ENCODE data around the gene RERE.

The RERE gene

DNA sequence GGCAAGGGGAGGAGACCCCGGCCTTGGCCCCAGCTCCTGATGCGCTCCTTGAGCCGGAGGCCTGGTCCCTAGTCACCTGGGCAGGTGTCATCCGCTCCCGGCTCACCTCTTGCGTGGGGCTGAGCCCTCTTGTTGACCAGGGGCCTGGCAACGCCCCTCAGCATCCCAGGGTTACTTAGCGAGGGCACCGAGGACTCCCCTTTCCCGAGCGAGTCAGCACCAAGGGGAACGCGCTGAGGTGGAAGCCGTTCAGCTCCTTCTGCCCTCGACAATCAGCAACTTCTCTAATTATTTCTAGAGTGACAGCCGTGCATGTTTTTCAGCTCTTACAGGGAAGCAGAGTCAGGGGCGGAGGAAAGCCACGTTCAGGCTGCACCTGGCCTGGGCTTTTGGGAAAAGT lies 499.0 kb downstream of the RERE start:
- no peak for TF ChIP-seq EZH2 (IDR thresholded peaks at IDR 0.05; ENCODE audit: borderline replicate concordance, low read depth, low read length, severe bottlenecking)
- H3K27me3 ChIP-seq (ENCODE audit: insufficient read depth, low read length, poor library complexity), result no peaks in the 10 kb centered on the region
- H2AFZ ChIP-seq (ENCODE audit: low read depth, low read length), result no peak overlapping the region
- ATAC-seq (ENCODE audit: insufficient read depth, low read depth) (no peak), DNase-seq (no peak)
- no peaks in the 10 kb centered on the region for H3K79me2 ChIP-seq (ENCODE audit: insufficient read depth, low read length)
- H3K9me3 ChIP-seq (ENCODE audit: insufficient read depth, low read length, severe bottlenecking), result no peaks in the 10 kb centered on the region
- no peaks in the 10 kb centered on the region for H3K4me1 ChIP-seq (ENCODE audit: insufficient read depth, low read length)
- no peak overlapping the region for H3K27ac ChIP-seq (ENCODE audit: low read length)
- no peak overlapping the region for H3K4me2 ChIP-seq (ENCODE audit: insufficient read depth, low read length)
- no peak overlapping the region for H3K4me3 ChIP-seq (ENCODE audit: low read depth in 1 of 2, low read length in 2 of 2)
- no peaks in the 10 kb centered on the region for H4K20me1 ChIP-seq (ENCODE audit: insufficient read depth, low read length)
- H3K9ac ChIP-seq (ENCODE audit: low read depth, low read length), result no peak overlapping the region
- H3K36me3 ChIP-seq (ENCODE audit: insufficient read depth, low read length), result no peaks in the 10 kb centered on the region

DNA sequence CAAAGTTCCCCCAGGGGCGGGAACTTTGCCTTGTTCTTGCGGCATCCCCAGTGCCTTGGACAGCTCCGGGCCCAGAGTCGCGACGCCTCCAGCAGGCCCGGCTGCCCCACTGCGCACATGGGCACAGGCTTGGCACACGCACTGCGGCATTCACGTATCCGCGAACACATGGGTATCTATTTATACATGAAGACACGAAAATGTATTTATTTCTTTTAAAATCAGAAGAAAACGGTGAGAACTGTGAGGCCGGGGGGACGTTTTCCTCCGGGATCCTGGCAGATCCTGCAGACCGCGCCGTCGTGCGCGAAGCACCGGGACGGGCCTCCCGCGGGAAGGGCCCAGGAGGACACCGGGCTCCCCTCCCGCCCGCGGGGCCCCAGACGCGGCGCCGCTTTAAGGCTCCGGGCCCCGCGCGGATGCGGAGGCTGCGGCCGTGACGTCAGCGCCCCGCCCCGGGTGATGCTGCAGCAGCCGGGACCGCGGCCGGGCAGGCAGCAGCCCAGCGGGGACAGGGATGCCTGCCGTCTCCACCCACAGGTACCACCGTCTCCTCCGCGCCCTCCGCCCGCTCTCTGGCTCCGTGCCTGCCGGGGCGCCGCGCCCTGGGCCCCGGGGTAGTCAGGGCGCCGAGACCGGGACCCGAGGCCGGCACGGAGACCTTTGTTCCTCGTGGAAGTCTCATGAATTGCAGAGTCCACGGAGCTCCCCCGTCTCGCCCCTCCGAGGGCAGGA lies 499.6 kb downstream of the RERE start, which contains the start of gene SLC45A1:
Gene SLC45A1 (plus strand): TSS at position 468 of the 735 bp plus-strand sequence. CDS start 6,216 bp downstream, outside the sequence.
- H3K27ac ChIP-seq (ENCODE audit: low read length), result no peak within 1 kb of the TSS

DNA sequence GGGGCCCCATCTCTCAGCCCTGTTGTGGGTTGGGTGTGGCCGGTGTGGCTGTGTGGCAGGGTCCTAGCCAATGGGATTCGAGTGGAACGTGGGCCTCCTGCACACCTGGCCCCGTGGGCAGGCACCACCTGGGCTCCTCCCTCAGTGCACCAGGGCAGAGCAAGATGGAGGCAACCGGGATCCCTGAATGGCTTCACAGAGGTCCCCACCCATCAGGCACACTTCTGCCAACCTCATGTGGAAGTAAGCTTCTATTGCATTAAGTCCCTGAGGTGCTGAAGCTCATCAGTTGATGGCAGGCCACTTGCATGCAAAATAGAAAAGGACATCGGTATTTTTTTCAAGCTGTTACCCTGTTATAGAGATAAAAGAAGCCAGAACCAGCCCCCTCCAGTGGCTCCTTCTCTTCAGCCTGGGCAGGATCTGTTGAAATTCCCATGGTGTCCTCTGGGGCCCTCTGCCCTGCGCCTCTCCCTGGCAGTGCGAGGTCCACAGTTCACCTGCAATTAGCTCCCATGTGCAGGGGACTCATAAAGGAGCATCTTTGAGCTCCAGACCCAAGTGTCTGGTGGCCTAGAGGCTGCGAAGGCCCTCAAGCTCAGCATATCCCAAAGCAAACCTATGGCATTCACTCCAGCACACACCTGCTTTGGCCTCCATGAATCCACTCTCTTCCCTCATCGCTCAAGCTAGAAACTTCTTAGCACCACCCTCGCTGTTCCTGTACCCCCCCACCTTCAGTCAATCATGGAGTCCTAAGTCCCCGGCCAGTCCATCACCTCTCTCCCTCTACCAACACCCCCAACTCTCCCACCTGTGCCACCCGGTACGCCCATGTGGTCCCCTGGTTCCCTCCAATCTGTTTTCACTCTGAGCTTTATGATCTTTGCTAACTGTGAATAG lies 501.6 kb downstream of the RERE start:
- Histone ChIP-seq H3K4me1 (ENCODE audit: insufficient read depth, low read length) (no peaks in the 10 kb centered on the region), H4K20me1 (ENCODE audit: insufficient read depth, low read length) (no peaks in the 10 kb centered on the region), H3K4me3 (ENCODE audit: low read depth in 1 of 2, low read length in 2 of 2) (no peak overlapping the region), H3K4me2 (ENCODE audit: insufficient read depth, low read length) (no peak overlapping the region), H3K79me2 (ENCODE audit: insufficient read depth, low read length) (no peaks in the 10 kb centered on the region), H2AFZ (ENCODE audit: low read depth, low read length) (no peak overlapping the region), H3K9me3 (ENCODE audit: insufficient read depth, low read length, severe bottlenecking) (no peaks in the 10 kb centered on the region), H3K36me3 (ENCODE audit: insufficient read depth, low read length) (no peaks in the 10 kb centered on the region), H3K27me3 (ENCODE audit: insufficient read depth, low read length, poor library complexity) (no peaks in the 10 kb centered on the region), H3K9ac (ENCODE audit: low read depth, low read length) (no peak overlapping the region), H3K27ac (ENCODE audit: low read length) (no peak overlapping the region)
- DNase-seq (no peak), ATAC-seq (ENCODE audit: insufficient read depth, low read depth) (no peak)
- TF ChIP-seq, protein P1, sequence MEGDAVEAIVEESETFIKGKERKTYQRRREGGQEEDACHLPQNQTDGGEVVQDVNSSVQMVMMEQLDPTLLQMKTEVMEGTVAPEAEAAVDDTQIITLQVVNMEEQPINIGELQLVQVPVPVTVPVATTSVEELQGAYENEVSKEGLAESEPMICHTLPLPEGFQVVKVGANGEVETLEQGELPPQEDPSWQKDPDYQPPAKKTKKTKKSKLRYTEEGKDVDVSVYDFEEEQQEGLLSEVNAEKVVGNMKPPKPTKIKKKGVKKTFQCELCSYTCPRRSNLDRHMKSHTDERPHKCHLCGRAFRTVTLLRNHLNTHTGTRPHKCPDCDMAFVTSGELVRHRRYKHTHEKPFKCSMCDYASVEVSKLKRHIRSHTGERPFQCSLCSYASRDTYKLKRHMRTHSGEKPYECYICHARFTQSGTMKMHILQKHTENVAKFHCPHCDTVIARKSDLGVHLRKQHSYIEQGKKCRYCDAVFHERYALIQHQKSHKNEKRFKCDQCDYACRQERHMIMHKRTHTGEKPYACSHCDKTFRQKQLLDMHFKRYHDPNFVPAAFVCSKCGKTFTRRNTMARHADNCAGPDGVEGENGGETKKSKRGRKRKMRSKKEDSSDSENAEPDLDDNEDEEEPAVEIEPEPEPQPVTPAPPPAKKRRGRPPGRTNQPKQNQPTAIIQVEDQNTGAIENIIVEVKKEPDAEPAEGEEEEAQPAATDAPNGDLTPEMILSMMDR (IDR thresholded peaks at IDR 0.05; ENCODE audit: borderline replicate concordance, extremely low read depth, low read length, poor library complexity, severe bottlenecking), result no peak
- TF ChIP-seq EZH2 (IDR thresholded peaks at IDR 0.05; ENCODE audit: borderline replicate concordance, low read depth, low read length, severe bottlenecking), result no peak

More for the DNA sequence above, 499.6 kb downstream of the RERE start, which contains the start of gene SLC45A1:
- H3K4me3 ChIP-seq (ENCODE audit: low read depth in 1 of 2, low read length in 2 of 2), result no peak within 1 kb of the TSS
- no peak within 1 kb of the TSS for H2AFZ ChIP-seq (ENCODE audit: low read depth, low read length)
- no peaks in the 10 kb centered on the region for H3K9me3 ChIP-seq (ENCODE audit: insufficient read depth, low read length, severe bottlenecking)
- H4K20me1 ChIP-seq (ENCODE audit: insufficient read depth, low read length), result no peaks in the 10 kb centered on the region
- no peaks in the 10 kb centered on the region for H3K27me3 ChIP-seq (ENCODE audit: insufficient read depth, low read length, poor library complexity)
- H3K4me1 ChIP-seq (ENCODE audit: insufficient read depth, low read length), result no peaks in the 10 kb centered on the region
- H3K9ac ChIP-seq (ENCODE audit: low read depth, low read length), result no peak within 1 kb of the TSS
- TF ChIP-seq, protein P1 (IDR thresholded peaks at IDR 0.05; ENCODE audit: borderline replicate concordance, extremely low read depth, low read length, poor library complexity, severe bottlenecking), result no peak
- no peak for TF ChIP-seq EZH2 (IDR thresholded peaks at IDR 0.05; ENCODE audit: borderline replicate concordance, low read depth, low read length, severe bottlenecking)
- ATAC-seq (ENCODE audit: insufficient read depth, low read depth), result no peak
- H3K79me2 ChIP-seq (ENCODE audit: insufficient read depth, low read length), result no peaks in the 10 kb centered on the region
- H3K36me3 ChIP-seq (ENCODE audit: insufficient read depth, low read length), result no peaks in the 10 kb centered on the region
- no peak within 1 kb of the TSS for H3K4me2 ChIP-seq (ENCODE audit: insufficient read depth, low read length)
- no peak for DNase-seq
